Astrocyte of the spinal cord (primary cell): ENCODE measurements around the gene GNB1.

Source experiments
- DNase-seq: peaks from one replicate; pipeline ENCODE4 v3.0.0; 2011; ENCODE audit warnings: low read depth, low spot score
- H3K4me3 ChIP-seq: 2 replicates; pipeline ENCODE4 v1.5.1; 2011; ENCODE audit warnings: low read depth, mild to moderate bottlenecking, low read length, moderate library complexity
- in situ Hi-C: cut with HindIII; loops from 2 replicates; pipeline ENCODE4 v1.10.0; 2017; ENCODE audit warnings: low sequenced_read_pairs
- TF ChIP-seq, protein P1 (sequence below): IDR thresholded peaks from 2 replicates; pipeline ENCODE4 v1.5.1; 2012; ENCODE audit warnings: low read depth, mild to moderate bottlenecking, low read length, inconsistent platforms

GNB1 gene

DNA sequence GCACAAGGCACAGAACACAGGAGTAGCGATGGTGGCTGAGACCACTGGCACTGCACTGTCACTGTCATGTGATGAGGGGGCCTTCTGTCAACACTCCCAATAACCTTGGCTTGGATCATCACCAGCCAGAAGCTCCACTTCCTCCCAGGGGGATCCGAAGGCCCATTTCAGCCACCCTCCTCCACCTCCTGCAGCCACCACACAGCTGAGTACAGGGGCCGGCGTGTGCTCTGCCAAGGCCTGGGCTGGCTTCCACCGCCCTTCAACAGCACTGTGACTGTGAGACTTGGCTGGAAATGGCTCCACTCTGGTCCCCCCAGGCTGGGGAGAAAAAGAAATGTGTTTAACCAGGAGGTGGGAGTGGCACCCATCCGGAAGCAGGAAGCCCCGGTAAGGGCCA lies 102.8 kb downstream of the GNB1 start:
- TF ChIP-seq, protein P1, sequence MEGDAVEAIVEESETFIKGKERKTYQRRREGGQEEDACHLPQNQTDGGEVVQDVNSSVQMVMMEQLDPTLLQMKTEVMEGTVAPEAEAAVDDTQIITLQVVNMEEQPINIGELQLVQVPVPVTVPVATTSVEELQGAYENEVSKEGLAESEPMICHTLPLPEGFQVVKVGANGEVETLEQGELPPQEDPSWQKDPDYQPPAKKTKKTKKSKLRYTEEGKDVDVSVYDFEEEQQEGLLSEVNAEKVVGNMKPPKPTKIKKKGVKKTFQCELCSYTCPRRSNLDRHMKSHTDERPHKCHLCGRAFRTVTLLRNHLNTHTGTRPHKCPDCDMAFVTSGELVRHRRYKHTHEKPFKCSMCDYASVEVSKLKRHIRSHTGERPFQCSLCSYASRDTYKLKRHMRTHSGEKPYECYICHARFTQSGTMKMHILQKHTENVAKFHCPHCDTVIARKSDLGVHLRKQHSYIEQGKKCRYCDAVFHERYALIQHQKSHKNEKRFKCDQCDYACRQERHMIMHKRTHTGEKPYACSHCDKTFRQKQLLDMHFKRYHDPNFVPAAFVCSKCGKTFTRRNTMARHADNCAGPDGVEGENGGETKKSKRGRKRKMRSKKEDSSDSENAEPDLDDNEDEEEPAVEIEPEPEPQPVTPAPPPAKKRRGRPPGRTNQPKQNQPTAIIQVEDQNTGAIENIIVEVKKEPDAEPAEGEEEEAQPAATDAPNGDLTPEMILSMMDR: no peak
- H3K4me3 ChIP-seq: no peak overlapping the region
- DNase-seq: no peak
- in situ Hi-C loops: no loop called here

DNA sequence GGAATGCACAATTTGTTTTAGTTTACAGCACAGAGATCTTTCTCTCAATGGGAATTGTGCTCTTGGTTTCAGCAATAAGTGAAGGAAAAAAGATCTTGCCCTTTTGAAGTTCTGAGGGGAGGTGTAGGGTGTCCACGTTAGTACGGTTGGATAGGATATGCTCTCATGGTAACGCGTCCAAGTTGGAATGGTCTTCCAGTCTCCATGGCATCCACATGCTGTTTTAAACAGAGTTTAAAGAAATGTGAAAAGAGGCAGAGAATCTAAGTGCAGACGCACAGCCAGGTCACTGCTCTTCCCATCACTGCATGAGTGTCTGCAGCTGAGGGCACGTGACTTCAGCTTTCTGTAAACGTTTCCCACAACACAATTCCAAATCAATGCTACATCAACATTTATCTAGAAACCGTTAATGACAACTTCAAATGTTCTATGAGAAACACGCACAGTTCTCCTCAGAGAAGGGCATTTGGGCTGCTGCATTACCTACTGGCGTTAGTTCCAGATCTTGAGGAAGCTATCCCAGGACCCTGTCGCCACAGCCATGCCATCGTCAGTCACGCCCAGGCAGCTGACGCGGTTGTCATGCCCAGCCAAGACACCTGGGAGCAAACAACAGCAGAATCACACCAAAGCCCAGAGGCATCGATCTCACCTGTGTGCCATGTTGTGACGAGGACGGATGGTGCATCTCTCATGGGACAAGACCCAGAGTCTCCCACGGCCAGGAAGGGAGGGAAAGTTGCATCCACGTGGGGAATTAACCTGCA lies 103.9 kb downstream of the GNB1 start:
- no peak for DNase-seq
- H3K4me3 ChIP-seq: no peak overlapping the region
- in situ Hi-C loops: no loop called here
- TF ChIP-seq, protein P1: no peak

DNA sequence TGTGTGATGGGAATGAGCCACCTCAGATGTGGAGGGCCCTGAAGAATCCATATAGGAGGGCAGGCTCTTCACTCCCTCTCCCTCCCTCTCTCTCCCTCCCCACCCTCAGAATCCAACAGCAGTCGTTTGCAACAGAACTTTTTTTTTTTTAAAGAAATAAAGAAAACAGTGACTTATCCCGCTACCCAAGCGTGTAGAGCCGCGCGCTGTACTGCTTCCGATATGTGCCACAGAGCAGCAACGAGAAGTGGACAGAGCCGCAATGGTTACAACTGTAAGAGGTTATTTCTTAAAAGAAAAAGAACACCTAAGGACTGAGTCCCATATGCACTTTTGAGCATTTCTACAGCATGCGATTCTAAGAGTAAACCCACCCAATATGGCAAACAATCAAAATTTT lies 105.2 kb downstream of the GNB1 start:
- DNase-seq: no peak
- TF ChIP-seq, protein P1: no peak
- no peak overlapping the region for H3K4me3 ChIP-seq
- in situ Hi-C loops: no loop called here

DNA sequence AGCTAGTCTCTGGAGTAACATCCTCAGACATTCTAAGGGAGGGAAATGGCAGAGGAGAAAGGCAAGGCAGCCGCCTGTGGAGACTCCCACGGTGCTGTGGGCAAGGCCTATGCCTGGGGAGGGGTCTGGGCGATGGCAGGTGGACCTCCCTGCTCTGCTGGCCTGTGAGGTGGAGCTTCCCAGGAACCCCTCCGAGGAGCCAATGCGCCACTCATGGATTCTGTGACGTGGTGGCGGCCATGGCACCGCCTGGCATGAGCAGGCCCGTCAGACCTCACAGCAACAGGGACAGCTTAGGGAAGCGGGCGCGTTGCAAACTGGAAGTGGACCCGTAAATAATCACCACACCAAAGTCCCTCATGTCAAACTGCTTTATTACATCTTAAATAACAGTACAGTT lies 106.0 kb downstream of the GNB1 start:
- H3K4me3 ChIP-seq: no peak overlapping the region
- TF ChIP-seq, protein P1: no peak
- in situ Hi-C loops: no loop called here
- DNase-seq: no peak

DNA sequence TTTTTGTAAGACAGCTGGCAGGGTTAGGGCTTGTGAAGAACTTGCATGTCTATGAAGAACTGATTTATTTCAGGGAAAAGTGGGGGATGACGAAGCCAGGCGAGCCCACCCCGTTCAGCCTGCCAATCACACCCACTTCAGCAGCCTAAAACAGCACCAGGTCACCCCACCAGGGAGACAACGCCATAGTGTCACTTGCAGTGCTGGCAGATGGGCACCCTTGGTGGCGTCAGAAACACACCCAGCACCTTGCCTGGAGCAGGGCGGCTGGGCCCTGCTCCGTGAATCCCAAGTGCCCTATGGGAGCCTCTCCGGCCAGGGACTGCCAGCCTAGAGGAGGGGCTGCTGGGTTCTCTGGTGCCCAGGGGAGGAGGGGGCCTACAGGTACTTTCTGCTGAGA lies 107.6 kb downstream of the GNB1 start:
- in situ Hi-C loops: no loop called here
- TF ChIP-seq, protein P1: no peak
- DNase-seq: no peak
- no peak overlapping the region for H3K4me3 ChIP-seq

DNA sequence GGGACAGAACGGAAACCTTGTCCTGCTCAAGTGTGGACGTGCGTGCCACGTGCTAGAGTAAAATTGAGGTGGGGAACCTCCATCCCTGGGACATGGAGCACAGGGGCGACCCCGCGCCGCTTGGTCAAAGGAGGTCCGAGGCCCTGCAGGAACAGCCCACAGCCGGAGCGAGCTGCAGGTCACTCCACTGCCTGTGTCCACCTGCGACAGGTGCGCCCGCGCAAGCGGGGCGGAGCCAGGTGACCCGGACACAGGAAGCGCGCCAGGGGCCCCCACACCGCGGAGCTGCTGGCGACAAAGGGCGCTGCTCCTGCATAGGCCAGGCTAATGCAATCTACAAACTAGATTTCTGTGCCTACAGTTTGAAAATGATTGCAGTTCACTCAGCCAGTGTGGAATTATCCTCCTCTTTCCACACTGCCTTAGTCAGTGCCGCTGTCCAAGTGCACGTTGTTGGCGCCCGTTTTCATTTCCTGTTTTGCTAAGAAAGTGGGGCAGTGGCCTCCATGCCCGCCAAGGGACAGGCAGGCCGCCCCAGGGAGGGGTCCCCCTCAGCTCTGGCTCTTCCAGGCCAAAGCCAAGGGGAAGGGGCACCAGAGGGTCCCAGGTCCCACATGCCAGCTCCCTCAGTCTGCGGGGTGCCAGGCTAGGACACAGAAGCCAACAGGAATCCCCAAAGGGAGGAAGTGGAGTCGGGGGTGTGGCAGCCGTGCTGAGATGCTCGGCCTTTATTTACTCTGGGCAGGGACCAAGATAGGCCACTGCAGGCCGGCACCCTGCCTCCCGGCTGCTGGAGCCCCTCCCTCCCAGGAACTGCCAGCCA lies 108.3 kb downstream of the GNB1 start:
- no peak overlapping the region for H3K4me3 ChIP-seq
- TF ChIP-seq, protein P1: no peak
- in situ Hi-C loops: no loop called here
- peak; percentile 56 for DNase-seq
